ENCODE data around the gene STAG1. TPM values are rescaled to one million over a fixed set of nuclear protein-coding genes. Genes with fewer than 3 reads are reported as not detected.

The STAG1 gene
- total RNA-seq, 2 donors from 2014 or later = 26.8 to 29.8 TPM

GRCh38 chr3:136473716-136474326 lies 278.4 kb downstream of the STAG1 start:
- no peak overlapping the region for H3K27ac ChIP-seq (ENCODE audit: low read depth, low read length)
- H3K36me3 Mint-ChIP-seq (ENCODE audit: low read depth) = peaks cover 72% of the 10 kb centered on the region
- H3K27ac Mint-ChIP-seq = no peak overlapping the region
- H3K4me3 Mint-ChIP-seq = no peak overlapping the region
- no peak overlapping the region for H3K9ac ChIP-seq (ENCODE audit: extremely low read depth, low read length, poor library complexity, severe bottlenecking)
- no peaks in the 10 kb centered on the region for H3K27me3 Mint-ChIP-seq (ENCODE audit: insufficient read depth)
- no peak for DNase-seq
- no peaks in the 10 kb centered on the region for H3K4me1 ChIP-seq (ENCODE audit: control insufficient read depth, insufficient read depth, low read length)
- H3K4me1 Mint-ChIP-seq = no peaks in the 10 kb centered on the region
- H3K36me3 ChIP-seq (ENCODE audit: control insufficient read depth, insufficient read depth, low read length) = peaks cover 52% of the 10 kb centered on the region
- H3K27me3 ChIP-seq (ENCODE audit: control insufficient read depth, insufficient read depth, low read length, poor library complexity, severe bottlenecking) = no peaks in the 10 kb centered on the region
- no peak for TF ChIP-seq CTCF (conservative IDR thresholded peaks at IDR 0.05)
- peaks cover 38% of the 10 kb centered on the region for H3K9me3 ChIP-seq (ENCODE audit: control insufficient read depth, low read length)
- peaks cover 24% of the 10 kb centered on the region for H3K9me3 Mint-ChIP-seq
- H3K4me3 ChIP-seq (ENCODE audit: low read length) = no peak overlapping the region
- 99 to 100% methylated on average over 1 to 3 of the region's 3 CpGs for WGBS, 2 experiments (ENCODE audit: insufficient coverage in 1 of 2, insufficient read length in 1 of 2)

- Mint-ChIP-seq H3K4me3 (no peak overlapping the region), H3K9me3 (peaks cover 15% of the 10 kb centered on the region), H3K4me1 (no peaks in the 10 kb centered on the region), H3K27ac (no peak overlapping the region), H3K36me3 (ENCODE audit: low read depth) (peaks cover 46% of the 10 kb centered on the region), H3K27me3 (ENCODE audit: insufficient read depth) (no peaks in the 10 kb centered on the region)
- no peaks in the 10 kb centered on the region for H3K4me1 ChIP-seq (ENCODE audit: control insufficient read depth, insufficient read depth, low read length)
- peaks cover under 1% of the 10 kb centered on the region for H3K9me3 ChIP-seq (ENCODE audit: control insufficient read depth, low read length)
- 80 to 95% methylated on average over 1 to 5 of the region's 5 CpGs for WGBS, 2 experiments (ENCODE audit: insufficient coverage in 1 of 2, insufficient read length in 1 of 2)
- DNase-seq = no peak
- H3K9ac ChIP-seq (ENCODE audit: extremely low read depth, low read length, poor library complexity, severe bottlenecking) = no peak overlapping the region
- TF ChIP-seq CTCF (conservative IDR thresholded peaks at IDR 0.05) = no peak
- no peak overlapping the region for H3K27ac ChIP-seq (ENCODE audit: low read depth, low read length)
- H3K36me3 ChIP-seq (ENCODE audit: control insufficient read depth, insufficient read depth, low read length) = peaks cover 18% of the 10 kb centered on the region
- no peak overlapping the region for H3K4me3 ChIP-seq (ENCODE audit: low read length)
- no peaks in the 10 kb centered on the region for H3K27me3 ChIP-seq (ENCODE audit: control insufficient read depth, insufficient read depth, low read length, poor library complexity, severe bottlenecking)
Observed at GRCh38 chr3:136465296-136465695, 286.9 kb downstream of the STAG1 start.

- no peaks in the 10 kb centered on the region for H3K27me3 ChIP-seq (ENCODE audit: control insufficient read depth, insufficient read depth, low read length, poor library complexity, severe bottlenecking)
- H3K27ac ChIP-seq (ENCODE audit: low read depth, low read length) = no peak overlapping the region
- Mint-ChIP-seq H3K27me3 (ENCODE audit: insufficient read depth) (no peaks in the 10 kb centered on the region), H3K9me3 (peaks cover 8% of the 10 kb centered on the region), H3K4me3 (no peak overlapping the region), H3K4me1 (no peaks in the 10 kb centered on the region), H3K36me3 (ENCODE audit: low read depth) (peaks cover 45% of the 10 kb centered on the region), H3K27ac (no peak overlapping the region)
- no peak for TF ChIP-seq CTCF (conservative IDR thresholded peaks at IDR 0.05)
- no peak for DNase-seq
- H3K9me3 ChIP-seq (ENCODE audit: control insufficient read depth, low read length) = no peaks in the 10 kb centered on the region
- H3K9ac ChIP-seq (ENCODE audit: extremely low read depth, low read length, poor library complexity, severe bottlenecking) = no peak overlapping the region
- no peaks in the 10 kb centered on the region for H3K4me1 ChIP-seq (ENCODE audit: control insufficient read depth, insufficient read depth, low read length)
- 91 to 97% methylated on average over 2 of the region's 2 CpGs for WGBS, 2 experiments (ENCODE audit: insufficient coverage in 1 of 2, insufficient read length in 1 of 2)
- peaks cover 18% of the 10 kb centered on the region for H3K36me3 ChIP-seq (ENCODE audit: control insufficient read depth, insufficient read depth, low read length)
- no peak overlapping the region for H3K4me3 ChIP-seq (ENCODE audit: low read length)
Observed at GRCh38 chr3:136464502-136464901, 287.7 kb downstream of the STAG1 start.

All from endodermal cell (in vitro differentiated cells).